WERI-Rb-1 (cell line): ENCODE data around the gene APPL2.

Experiments
- DNase-seq: peaks from one replicate; pipeline ENCODE4 v3.0.0-alpha.2; 2020
- H3K27ac ChIP-seq: fragments of 250-450 bp; sonication (Bioruptor Pico); 2 replicates; pipeline ENCODE4 v1.5.1; 2020; ENCODE audit warnings: mild to moderate bottlenecking, moderate library complexity
- H3K27me3 ChIP-seq: fragments of 250-450 bp; sonication (Bioruptor Pico); 2 replicates; pipeline ENCODE4 v1.5.1; 2021; ENCODE audit warnings: mild to moderate bottlenecking, low read depth, moderate library complexity; ENCODE audit not compliant: insufficient read depth, severe bottlenecking
- H3K36me3 ChIP-seq: fragments of 250-450 bp; sonication (Bioruptor Pico); 2 replicates; pipeline ENCODE4 v1.5.1; 2020; ENCODE audit warnings: mild to moderate bottlenecking, moderate library complexity
- H3K4me3 ChIP-seq: 2 replicates; pipeline ENCODE4 v1.5.1; 2011; ENCODE audit warnings: low read depth, mild to moderate bottlenecking, control low read depth, low read length
- H3K9me3 ChIP-seq: fragments of 250-450 bp; sonication (Bioruptor Pico); 2 replicates; pipeline ENCODE4 v1.5.1; 2021; ENCODE audit warnings: mild to moderate bottlenecking, moderate library complexity; ENCODE audit not compliant: severe bottlenecking
- CTCF ChIP-seq: IDR thresholded peaks from 2 replicates; pipeline ENCODE4 v1.5.1; 2011; ENCODE audit warnings: low read depth, mild to moderate bottlenecking, control low read depth, inconsistent platforms, low read length

The APPL2 gene

GRCh38 chr12:105156260-105156659 lies 79.7 kb downstream of the APPL2 start:
- Histone ChIP-seq H3K36me3 (peaks cover 7% of the 10 kb centered on the region; the same call in 1 of the 2 replicates), H3K4me3 (no peak overlapping the region), H3K27ac (no peak overlapping the region), H3K27me3 (no peaks in the 10 kb centered on the region), H3K9me3 (no peaks in the 10 kb centered on the region)
- no peak for TF ChIP-seq CTCF
- no peak for DNase-seq

GRCh38 chr12:105142259-105142658 lies 93.7 kb downstream of the APPL2 start:
- no peak overlapping the region for H3K27ac ChIP-seq
- H3K9me3 ChIP-seq = no peaks in the 10 kb centered on the region
- no peaks in the 10 kb centered on the region for H3K27me3 ChIP-seq
- H3K36me3 ChIP-seq = peaks cover 6% of the 10 kb centered on the region
- no peak for TF ChIP-seq CTCF
- DNase-seq = no peak
- H3K4me3 ChIP-seq = no peak overlapping the region

GRCh38 chr12:105141320-105141922 lies 94.6 kb downstream of the APPL2 start:
- no peak for DNase-seq
- Histone ChIP-seq H3K27ac (no peak overlapping the region), H3K36me3 (peaks cover 2% of the 10 kb centered on the region; the same call in 1 of the 2 replicates), H3K4me3 (no peak overlapping the region), H3K9me3 (no peaks in the 10 kb centered on the region), H3K27me3 (no peaks in the 10 kb centered on the region)
- TF ChIP-seq CTCF = no peak

- H3K27me3 ChIP-seq = no peaks in the 10 kb centered on the region
- no peaks in the 10 kb centered on the region for H3K9me3 ChIP-seq
- peaks cover 5% of the 10 kb centered on the region for H3K36me3 ChIP-seq
- TF ChIP-seq CTCF = no peak
- DNase-seq = no peak
- no peak overlapping the region for H3K4me3 ChIP-seq
- H3K27ac ChIP-seq = no peak overlapping the region
Observed at GRCh38 chr12:105138248-105138647, 97.7 kb downstream of the APPL2 start.
